A549 (cell line): ENCODE results near the gene TBC1D22A. TPM values are rescaled to one million over a fixed set of nuclear protein-coding genes. Genes with fewer than 3 reads are reported as not detected.

Experiments
- ATAC-seq, 2 experiments: fragments of 200-7000 bp in 1 of 2; fragments of >200 bp in 1 of 2; cut with Nextera tagmentation in 1 of 2; cut with Tn5 transposase in 1 of 2; 3 replicates each; pipeline versions ENCODE4 v1.8.0 to v1.9.1; 2018 to 2020; ENCODE audit warnings: mild to moderate bottlenecking in 1 of 2, moderate library complexity in 1 of 2
- CTCF ChIA-PET: fragments of 300-600 bp; sonication (Branson Sonifier 250); formaldehyde crosslinking; extraction: SDS; loops from one replicate; lab custom pipeline; 2021; ENCODE audit warnings: antibody characterized with exemption, inconsistent platforms; lab: Yijun Ruan, JAX
- POLR2A ChIA-PET: fragments of 350-600 bp; formaldehyde crosslinking; extraction: SDS; loops from one replicate; lab custom pipeline; 2021; ENCODE audit warnings: antibody characterized with exemption, inconsistent platforms; lab: Yijun Ruan, JAX
- DNase-seq, 2 experiments: peaks; one replicate each; pipeline versions ENCODE4 v3.0.0 to v3.0.0-alpha.2; 2011 to 2016; ENCODE audit warnings: low read depth in 1 of 2, low spot score in 1 of 2
- FAIRE-seq: peaks from 2 replicates; lab custom pipeline; 2011; peaks lifted over from hg19 to GRCh38; lab: Jason Lieb, UNC
- H3K27ac ChIP-seq, 2 experiments: fragments of >200 bp; sonication (Bioruptor Twin); formaldehyde crosslinking; 3 replicates each; pipeline ENCODE4 v1.5.1; 2016 to 2017
- H3K4me1 ChIP-seq: fragments of >200 bp; sonication (Bioruptor Twin); formaldehyde crosslinking; 3 replicates; pipeline ENCODE4 v1.6.1; 2016
- H3K4me2 ChIP-seq: fragments of >200 bp; sonication (Bioruptor Twin); formaldehyde crosslinking; 3 replicates; pipeline ENCODE4 v1.6.1; 2016
- H3K4me3 ChIP-seq: fragments of >200 bp; sonication (Bioruptor Twin); formaldehyde crosslinking; 3 replicates; pipeline ENCODE4 v1.5.1; 2016
- H3K9me3 ChIP-seq: fragments of >200 bp; sonication (Bioruptor Twin); formaldehyde crosslinking; 3 replicates; pipeline ENCODE4 v1.6.1; 2016
- CHD4 ChIP-seq: fragments of 200-600 bp; sonication (generic); IDR thresholded peaks from 2 replicates; pipeline ENCODE4 v1.6.1; 2016; ENCODE audit warnings: antibody characterized with exemption, mild to moderate bottlenecking, borderline replicate concordance
- EHF ChIP-seq: fragments of 250-450 bp; sonication (Bioruptor Pico); IDR thresholded peaks from 2 replicates; pipeline ENCODE4 v1.5.0; 2020; ENCODE audit warnings: mild to moderate bottlenecking
- FOSB ChIP-seq: fragments of 250-450 bp; sonication (Bioruptor Pico); IDR thresholded peaks from 2 replicates; pipeline ENCODE4 v1.5.0; 2020; ENCODE audit warnings: mild to moderate bottlenecking, moderate library complexity
- FOXS1 ChIP-seq: fragments of 250-450 bp; sonication (Bioruptor Pico); IDR thresholded peaks from 2 replicates; pipeline ENCODE4 v1.5.0; 2020; ENCODE audit warnings: mild to moderate bottlenecking, moderate library complexity
- HDAC2 ChIP-seq: fragments of 200-600 bp; sonication (generic); IDR thresholded peaks from 2 replicates; pipeline ENCODE4 v1.6.1; 2016
- HEYL ChIP-seq: fragments of 250-450 bp; sonication (Bioruptor Pico); IDR thresholded peaks from 2 replicates; pipeline ENCODE4 v1.8.0; 2021; ENCODE audit warnings: mild to moderate bottlenecking, moderate library complexity
- JUNB ChIP-seq: fragments of >200 bp; sonication (Bioruptor Twin); formaldehyde crosslinking; IDR thresholded peaks from 2 replicates; pipeline ENCODE4 v1.6.1; 2016
- KDM5A ChIP-seq: fragments of 200-600 bp; sonication (generic); IDR thresholded peaks from 2 replicates; pipeline ENCODE4 v1.6.1; 2016; ENCODE audit warnings: antibody characterized with exemption, mild to moderate bottlenecking
- MAFK ChIP-seq: fragments of 450-650 bp; IDR thresholded peaks from 2 replicates; pipeline ENCODE4 v1.6.1; 2014; ENCODE audit not compliant: partially characterized antibody
- MAZ ChIP-seq: fragments of 150-350 bp; IDR thresholded peaks from 2 replicates; pipeline ENCODE4 v1.6.1; 2014; ENCODE audit warnings: antibody characterized with exemption, low read depth, low read length, borderline replicate concordance
- NFE2L2 ChIP-seq: fragments of 150-350 bp; conservative IDR thresholded peaks from 2 replicates; pipeline ENCODE4 v1.6.1; 2014; ENCODE audit warnings: low read length
- RAD21 ChIP-seq, 2 experiments: fragments of >200 bp in 1 of 2; sonication (Bioruptor Twin) in 1 of 2; formaldehyde crosslinking in 1 of 2; IDR thresholded peaks in 1 of 2; conservative IDR thresholded peaks in 1 of 2; 2 replicates in 1 of 2; 3 replicates in 1 of 2; pipeline ENCODE4 v1.6.1; 2012 to 2018; ENCODE audit warnings: inconsistent platforms in 1 of 2
- RFX5 ChIP-seq: fragments of 450-650 bp; IDR thresholded peaks from 2 replicates; pipeline ENCODE4 v1.7.1; 2014; ENCODE audit warnings: antibody characterized with exemption, mild to moderate bottlenecking, moderate library complexity
- SREBF2 ChIP-seq: fragments of 450-650 bp; IDR thresholded peaks from 2 replicates; pipeline ENCODE4 v1.6.1; 2014; ENCODE audit warnings: mild to moderate bottlenecking, moderate library complexity
- ZC3H11A ChIP-seq: fragments of 450-650 bp; IDR thresholded peaks from 2 replicates; pipeline ENCODE4 v1.6.1; 2014; ENCODE audit warnings: antibody characterized with exemption, mild to moderate bottlenecking
- ZNF302 ChIP-seq: fragments of 250-450 bp; sonication (Bioruptor Pico); IDR thresholded peaks from 2 replicates; pipeline ENCODE4 v1.9.0; 2021; ENCODE audit warnings: inconsistent platforms, mild to moderate bottlenecking, moderate library complexity
- ZSCAN20 ChIP-seq: fragments of 250-450 bp; sonication (Bioruptor Pico); IDR thresholded peaks from 2 replicates; pipeline ENCODE4 v1.8.0; 2022; ENCODE audit warnings: mild to moderate bottlenecking, moderate library complexity
- WGBS: methylation state at CpG from one replicate; pipeline ENCODE4 v1.1.6; 2017; ENCODE audit errors: missing lambda C conversion rate; 5-methylcytosine and 5-hydroxymethylcytosine counted together
- polyA plus RNA-seq, 4 experiments: library from polyadenylated mRNA; depleted of rRNA in 3 of 4; stranded (reverse); fragments of >200 nt; fragmentation: RNase III in 1 of 4; extraction: RNeasy Plus Mini Kit Qiagen cat#74134 plus additional on column Dnase treatment in 1 of 4; gene quantifications; 2 replicates in 3 of 4; 3 replicates in 1 of 4; pipeline ENCODE4 v1.2.3, GENCODE V29; 2011 to 2017
- TF ChIP-seq, protein P1 (sequence below): fragments of 250-450 bp; sonication (Bioruptor Pico); IDR thresholded peaks from 2 replicates; pipeline ENCODE4 v1.5.0; 2020; ENCODE audit warnings: low read depth, mild to moderate bottlenecking, moderate library complexity
- TF ChIP-seq, protein P2 (sequence below): fragments of >200 bp; sonication (Bioruptor Twin); formaldehyde crosslinking; IDR thresholded peaks from 3 replicates; pipeline ENCODE4 v1.6.1; 2016
- TF ChIP-seq, protein P3 (sequence below): fragments of >200 bp; sonication (Bioruptor Twin); formaldehyde crosslinking; IDR thresholded peaks from 2 replicates; pipeline ENCODE4 v1.6.1; 2016
- TF ChIP-seq, protein P4 (sequence below): fragments of 250-450 bp; sonication (Bioruptor Pico); IDR thresholded peaks from 2 replicates; pipeline ENCODE4 v1.5.0; 2021; ENCODE audit warnings: mild to moderate bottlenecking, moderate library complexity, borderline replicate concordance
- TF ChIP-seq, protein P5 (sequence below): fragments of 450-650 bp; IDR thresholded peaks from 2 replicates; pipeline ENCODE4 v1.6.1; 2014; ENCODE audit warnings: antibody characterized with exemption
- TF ChIP-seq, protein P6 (sequence below): fragments of 150-350 bp; IDR thresholded peaks from 2 replicates; pipeline ENCODE4 v1.6.1; 2014; ENCODE audit warnings: low read depth, mild to moderate bottlenecking, low read length

The TBC1D22A gene
- polyA plus RNA-seq, 2 of the 4 experiments (the other 2 are of a cell fraction), result 8.9 to 10.8 TPM

DNA sequence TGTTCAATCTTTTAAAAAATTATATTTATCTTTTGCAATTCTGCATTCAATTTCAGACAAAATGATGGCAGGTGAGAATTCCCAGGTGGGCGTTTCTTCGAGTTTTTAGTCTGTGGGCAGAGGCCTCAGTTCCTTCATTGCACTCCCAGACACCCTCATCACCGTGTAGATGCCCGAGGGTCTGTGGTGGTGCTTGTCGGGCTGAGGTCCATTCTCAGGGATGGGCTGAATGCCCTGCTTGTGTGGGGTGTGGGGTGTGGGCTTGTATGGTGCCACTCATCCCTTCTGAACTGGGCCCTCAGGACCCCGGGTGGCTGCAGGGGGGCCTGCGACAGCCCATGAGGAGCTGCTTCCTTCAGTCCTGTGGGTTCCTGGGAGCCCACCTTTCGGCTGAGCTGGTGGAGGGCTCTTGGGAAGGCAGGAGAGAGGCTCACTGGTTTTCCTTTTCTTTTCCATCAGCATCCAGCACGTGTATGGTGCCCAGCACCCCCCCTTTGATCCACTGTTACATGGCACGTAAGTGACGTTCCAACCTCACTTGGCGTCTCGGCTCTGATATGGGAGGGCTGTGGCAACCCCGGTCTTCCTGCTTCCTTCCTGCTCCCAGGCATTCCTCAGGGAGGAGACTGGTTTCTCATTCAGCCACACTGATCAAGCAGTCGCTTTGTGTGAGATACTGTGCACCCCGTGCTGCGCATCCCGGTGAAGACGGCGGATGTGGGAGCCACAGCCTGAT, 29.8 kb downstream of the TBC1D22A start:
- H3K4me3 ChIP-seq, result no peak overlapping the region
- WGBS, result 97% methylated on average over 18 of the region's 20 CpGs
- no peaks in the 10 kb centered on the region for H3K9me3 ChIP-seq
- FAIRE-seq (no peak), ATAC-seq (no peak), DNase-seq (no peak)
- ChIA-PET POLR2A (interaction anchor here (1.3 kb wide), 1 partner anchor 30 kb away, joined by 4 read pairs; the partner anchor contains the start of gene TBC1D22A), CTCF (interaction anchor here (1.3 to 4.5 kb wide), 2 partner anchors 11 to 12 kb away, joined by 3 to 34 read pairs; no protein-coding TSS in a partner anchor)
- no peaks in the 10 kb centered on the region; the same call in 2 of the 3 replicates for H3K4me1 ChIP-seq
- no peak overlapping the region for H3K27ac ChIP-seq
- no peak for TF ChIP-seq HDAC2
- TF ChIP-seq, protein P1, sequence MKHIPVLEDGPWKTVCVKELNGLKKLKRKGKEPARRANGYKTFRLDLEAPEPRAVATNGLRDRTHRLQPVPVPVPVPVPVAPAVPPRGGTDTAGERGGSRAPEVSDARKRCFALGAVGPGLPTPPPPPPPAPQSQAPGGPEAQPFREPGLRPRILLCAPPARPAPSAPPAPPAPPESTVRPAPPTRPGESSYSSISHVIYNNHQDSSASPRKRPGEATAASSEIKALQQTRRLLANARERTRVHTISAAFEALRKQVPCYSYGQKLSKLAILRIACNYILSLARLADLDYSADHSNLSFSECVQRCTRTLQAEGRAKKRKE, result no peak
- no peak overlapping the region for H3K4me2 ChIP-seq

DNA sequence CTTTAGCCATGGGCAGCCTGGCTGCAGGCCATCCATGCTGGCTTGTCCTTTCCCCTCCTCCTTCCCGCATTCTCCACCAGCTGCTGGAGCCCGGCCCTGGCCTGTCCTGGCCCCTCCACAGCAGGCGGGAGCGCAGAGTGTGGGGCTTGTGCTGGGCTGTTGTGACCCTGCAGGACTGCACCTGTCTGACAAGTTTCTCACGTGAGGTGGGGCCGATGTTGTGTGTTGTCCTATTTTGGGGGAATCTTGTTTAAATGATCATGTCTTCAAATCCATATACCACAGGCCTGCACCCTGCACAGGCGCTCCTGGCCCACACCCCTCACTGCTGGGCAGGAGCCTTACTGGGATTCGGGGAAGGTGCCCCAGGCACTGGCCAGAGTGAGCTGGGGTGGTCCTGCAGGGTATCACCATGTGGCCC, 30.4 kb downstream of the TBC1D22A start:
- WGBS, result 92% methylated on average over 4 of the region's 8 CpGs
- FAIRE-seq, result no peak
- CTCF ChIA-PET, result interaction anchor here (0.9 to 4.5 kb wide), 2 partner anchors 10 to 27 kb away, joined by 3 to 34 read pairs; no protein-coding TSS in a partner anchor

DNA sequence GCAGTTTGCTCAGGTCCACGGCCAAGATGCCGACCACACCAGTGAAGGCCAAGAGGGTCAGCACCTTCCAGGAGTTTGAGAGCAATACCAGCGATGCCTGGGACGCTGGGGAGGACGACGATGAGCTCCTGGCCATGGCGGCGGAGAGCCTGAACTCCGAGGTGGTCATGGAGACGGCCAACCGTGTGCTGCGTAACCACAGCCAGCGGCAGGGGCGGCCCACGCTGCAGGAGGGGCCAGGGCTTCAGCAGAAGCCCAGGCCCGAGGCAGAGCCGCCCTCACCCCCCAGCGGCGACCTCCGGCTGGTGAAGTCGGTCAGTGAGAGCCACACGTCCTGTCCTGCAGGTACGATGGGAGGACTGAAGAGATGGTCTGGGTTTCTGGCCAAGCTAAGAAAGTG, 31.0 kb downstream of the TBC1D22A start:
- DNase-seq, result no peak
- ChIA-PET CTCF (interaction anchor here (0.9 to 4.5 kb wide), 3 partner anchors 8 to 28 kb away, joined by 3 to 34 read pairs (median 4); no protein-coding TSS in a partner anchor), POLR2A (no interaction called here)
- Histone ChIP-seq H3K9me3 (no peaks in the 10 kb centered on the region), H3K4me2 (no peak overlapping the region), H3K27ac (no peak overlapping the region), H3K4me3 (no peak overlapping the region), H3K4me1 (no peaks in the 10 kb centered on the region; the same call in 2 of the 3 replicates)
- TF ChIP-seq, protein P2, sequence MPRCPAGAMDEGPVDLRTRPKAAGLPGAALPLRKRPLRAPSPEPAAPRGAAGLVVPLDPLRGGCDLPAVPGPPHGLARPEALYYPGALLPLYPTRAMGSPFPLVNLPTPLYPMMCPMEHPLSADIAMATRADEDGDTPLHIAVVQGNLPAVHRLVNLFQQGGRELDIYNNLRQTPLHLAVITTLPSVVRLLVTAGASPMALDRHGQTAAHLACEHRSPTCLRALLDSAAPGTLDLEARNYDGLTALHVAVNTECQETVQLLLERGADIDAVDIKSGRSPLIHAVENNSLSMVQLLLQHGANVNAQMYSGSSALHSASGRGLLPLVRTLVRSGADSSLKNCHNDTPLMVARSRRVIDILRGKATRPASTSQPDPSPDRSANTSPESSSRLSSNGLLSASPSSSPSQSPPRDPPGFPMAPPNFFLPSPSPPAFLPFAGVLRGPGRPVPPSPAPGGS, result no peak
- TF ChIP-seq ZNF302 (CRISPR knock-in tag) (no peak), RAD21 (conservative IDR thresholded peaks at IDR 0.05 in 1 of 2, IDR thresholded peaks at IDR 0.05 in 1 of 2) (no peak), NFE2L2 (no peak)
- ATAC-seq, result no peak
- 97% methylated on average over 17 of the region's 23 CpGs for WGBS
- no peak for FAIRE-seq

More for the DNA sequence above, 30.4 kb downstream of the TBC1D22A start:
- ATAC-seq, result no peak
- H3K4me2 ChIP-seq, result no peak overlapping the region
- TF ChIP-seq, protein P3, sequence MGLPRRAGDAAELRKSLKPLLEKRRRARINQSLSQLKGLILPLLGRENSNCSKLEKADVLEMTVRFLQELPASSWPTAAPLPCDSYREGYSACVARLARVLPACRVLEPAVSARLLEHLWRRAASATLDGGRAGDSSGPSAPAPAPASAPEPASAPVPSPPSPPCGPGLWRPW, result no peak
- TF ChIP-seq RFX5, result no peak
- TF ChIP-seq SREBF2, result no peak
- TF ChIP-seq ZC3H11A, result no peak
- no peak for TF ChIP-seq HEYL (CRISPR knock-in tag)
- no peak for TF ChIP-seq ZSCAN20 (CRISPR knock-in tag)
- TF ChIP-seq CHD4, result no peak
- POLR2A ChIA-PET, result no interaction called here
- H3K4me3 ChIP-seq, result no peak overlapping the region
- no peak overlapping the region for H3K27ac ChIP-seq
- DNase-seq, result no peak
- H3K9me3 ChIP-seq, result no peaks in the 10 kb centered on the region
- H3K4me1 ChIP-seq, result no peaks in the 10 kb centered on the region; the same call in 2 of the 3 replicates

DNA sequence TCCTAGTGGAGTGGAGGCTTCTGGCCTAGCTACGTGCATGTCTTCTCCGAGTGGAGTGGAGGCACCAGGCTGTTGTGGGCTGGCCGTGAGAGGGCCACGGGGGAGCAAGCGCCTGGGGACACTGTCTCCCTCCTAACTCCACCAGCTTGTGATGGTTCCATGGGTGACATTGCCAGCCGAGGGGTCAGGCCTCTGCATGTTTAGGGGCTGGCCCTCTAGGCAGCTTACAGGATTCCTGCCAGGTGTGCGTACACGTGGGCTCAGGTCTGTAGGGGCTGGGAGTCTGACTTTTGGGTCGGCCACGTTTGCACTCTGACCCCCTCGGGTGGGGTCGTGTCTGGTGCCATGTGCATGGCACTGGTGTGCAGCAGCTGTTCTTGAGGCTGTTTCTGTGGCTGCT, 31.6 kb downstream of the TBC1D22A start:
- ATAC-seq (no peak), DNase-seq (no peak), FAIRE-seq (no peak)
- Histone ChIP-seq H3K9me3 (no peaks in the 10 kb centered on the region), H3K4me1 (peaks cover 5% of the 10 kb centered on the region; the same call in 2 of the 3 replicates), H3K4me3 (no peak overlapping the region), H3K27ac (no peak overlapping the region), H3K4me2 (no peak overlapping the region)
- CTCF ChIA-PET, result interaction anchor here (0.5 to 4.5 kb wide), 4 partner anchors 8 to 38 kb away, joined by 3 to 34 read pairs (median 4); no protein-coding TSS in a partner anchor
- POLR2A ChIA-PET, result no interaction called here
- WGBS, result 100% methylated on average over 5 of the region's 12 CpGs
- TF ChIP-seq, protein P4, sequence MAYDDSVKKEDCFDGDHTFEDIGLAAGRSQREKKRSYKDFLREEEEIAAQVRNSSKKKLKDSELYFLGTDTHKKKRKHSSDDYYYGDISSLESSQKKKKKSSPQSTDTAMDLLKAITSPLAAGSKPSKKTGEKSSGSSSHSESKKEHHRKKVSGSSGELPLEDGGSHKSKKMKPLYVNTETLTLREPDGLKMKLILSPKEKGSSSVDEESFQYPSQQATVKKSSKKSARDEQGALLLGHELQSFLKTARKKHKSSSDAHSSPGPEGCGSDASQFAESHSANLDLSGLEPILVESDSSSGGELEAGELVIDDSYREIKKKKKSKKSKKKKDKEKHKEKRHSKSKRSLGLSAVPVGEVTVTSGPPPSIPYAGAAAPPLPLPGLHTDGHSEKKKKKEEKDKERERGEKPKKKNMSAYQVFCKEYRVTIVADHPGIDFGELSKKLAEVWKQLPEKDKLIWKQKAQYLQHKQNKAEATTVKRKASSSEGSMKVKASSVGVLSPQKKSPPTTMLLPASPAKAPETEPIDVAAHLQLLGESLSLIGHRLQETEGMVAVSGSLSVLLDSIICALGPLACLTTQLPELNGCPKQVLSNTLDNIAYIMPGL, result no peak
- TF ChIP-seq EHF (no peak), KDM5A (no peak), ZSCAN20 (CRISPR knock-in tag) (no peak), FOXS1 (CRISPR knock-in tag) (no peak), JUNB (no peak), MAFK (no peak), FOSB (no peak), MAZ (no peak), CHD4 (no peak)
- TF ChIP-seq, protein P5, sequence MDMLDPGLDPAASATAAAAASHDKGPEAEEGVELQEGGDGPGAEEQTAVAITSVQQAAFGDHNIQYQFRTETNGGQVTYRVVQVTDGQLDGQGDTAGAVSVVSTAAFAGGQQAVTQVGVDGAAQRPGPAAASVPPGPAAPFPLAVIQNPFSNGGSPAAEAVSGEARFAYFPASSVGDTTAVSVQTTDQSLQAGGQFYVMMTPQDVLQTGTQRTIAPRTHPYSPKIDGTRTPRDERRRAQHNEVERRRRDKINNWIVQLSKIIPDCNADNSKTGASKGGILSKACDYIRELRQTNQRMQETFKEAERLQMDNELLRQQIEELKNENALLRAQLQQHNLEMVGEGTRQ, result no peak
- TF ChIP-seq, protein P6, sequence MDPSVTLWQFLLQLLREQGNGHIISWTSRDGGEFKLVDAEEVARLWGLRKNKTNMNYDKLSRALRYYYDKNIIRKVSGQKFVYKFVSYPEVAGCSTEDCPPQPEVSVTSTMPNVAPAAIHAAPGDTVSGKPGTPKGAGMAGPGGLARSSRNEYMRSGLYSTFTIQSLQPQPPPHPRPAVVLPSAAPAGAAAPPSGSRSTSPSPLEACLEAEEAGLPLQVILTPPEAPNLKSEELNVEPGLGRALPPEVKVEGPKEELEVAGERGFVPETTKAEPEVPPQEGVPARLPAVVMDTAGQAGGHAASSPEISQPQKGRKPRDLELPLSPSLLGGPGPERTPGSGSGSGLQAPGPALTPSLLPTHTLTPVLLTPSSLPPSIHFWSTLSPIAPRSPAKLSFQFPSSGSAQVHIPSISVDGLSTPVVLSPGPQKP, result no peak
